Fibroblast of lung (primary cell): Measurements from ENCODE around the gene NLRC5.

Experiments
- CTCF ChIP-seq, 2 donors: IDR thresholded peaks in 1 of 2; conservative IDR thresholded peaks in 1 of 2; 1 replicate in 1 of 2; 2 replicates in 1 of 2; pipeline ENCODE4 v1.5.1; 2011 to 2012; ENCODE audit warnings: low read length in 2 of 2, control low read depth in 1 of 2, inconsistent platforms in 1 of 2, low read depth in 1 of 2, mild to moderate bottlenecking in 1 of 2
- EZH2 ChIP-seq: IDR thresholded peaks from 2 replicates; pipeline ENCODE4 v1.5.1; 2012; ENCODE audit warnings: low read length, control low read depth, mild to moderate bottlenecking; ENCODE audit errors: missing control alignments

- TF ChIP-seq EZH2 (no peak), CTCF (conservative IDR thresholded peaks at IDR 0.05 in 1 of 2, IDR thresholded peaks at IDR 0.05 in 1 of 2; ENCODE audit: low read depth in 1 of 2, low read length in 2 of 2) (no peak)
These were observed 45.5 kb upstream of the NLRC5 start for GRCh38 chr16:56943761-56944375.
